Measurements from ENCODE around the gene LCE1C.

LCE1C gene

DNA sequence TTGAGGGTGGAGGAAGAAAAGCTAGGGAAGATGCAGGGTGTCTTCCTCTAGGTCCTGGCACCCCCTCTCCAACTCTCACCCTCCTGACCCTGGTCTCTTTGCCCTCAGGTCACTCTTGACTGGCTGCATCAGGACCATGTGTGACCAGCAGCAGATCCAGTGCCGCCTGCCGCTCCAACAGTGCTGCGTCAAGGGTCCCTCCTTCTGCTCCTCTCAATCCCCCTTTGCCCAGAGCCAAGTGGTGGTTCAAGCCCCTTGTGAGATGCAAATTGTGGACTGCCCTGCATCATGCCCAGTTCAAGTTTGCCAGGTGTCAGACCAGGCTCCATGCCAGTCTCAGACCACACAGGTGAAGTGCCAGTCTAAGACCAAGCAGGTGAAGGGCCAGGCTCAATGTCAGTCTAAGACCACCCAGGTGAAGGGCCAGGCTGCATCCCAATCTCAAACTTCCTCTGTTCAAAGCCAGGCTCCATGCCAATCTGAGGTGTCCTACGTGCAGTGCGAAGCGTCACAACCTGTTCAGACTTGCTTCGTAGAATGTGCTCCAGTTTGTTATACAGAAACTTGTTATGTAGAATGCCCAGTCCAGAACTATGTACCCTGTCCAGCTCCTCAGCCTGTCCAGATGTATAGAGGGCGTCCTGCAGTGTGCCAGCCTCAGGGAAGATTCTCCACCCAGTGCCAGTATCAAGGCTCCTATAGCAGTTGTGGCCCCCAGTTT lies 46.8 kb downstream of the LCE1C start:
- DNase-seq = no peak

DNA sequence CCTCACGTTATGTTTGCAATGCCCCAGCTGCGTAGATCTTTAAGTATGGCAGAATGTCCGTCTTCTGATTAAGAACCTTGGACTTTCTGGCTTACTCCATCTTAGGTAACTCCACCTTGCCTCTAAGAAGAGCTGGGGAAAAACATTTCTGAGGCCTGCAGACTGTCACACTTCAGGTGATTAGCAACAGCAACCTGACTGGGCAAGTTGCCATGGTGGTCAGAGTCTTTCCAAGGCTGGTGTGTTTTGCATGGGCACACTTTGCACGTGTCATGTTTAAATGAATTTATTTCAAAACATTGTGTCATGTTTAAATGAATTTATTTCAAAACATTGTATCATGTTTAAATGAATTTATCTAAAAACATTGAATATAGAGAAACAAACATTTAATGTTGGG lies 47.8 kb downstream of the LCE1C start:
- DNase-seq = no peak

DNA sequence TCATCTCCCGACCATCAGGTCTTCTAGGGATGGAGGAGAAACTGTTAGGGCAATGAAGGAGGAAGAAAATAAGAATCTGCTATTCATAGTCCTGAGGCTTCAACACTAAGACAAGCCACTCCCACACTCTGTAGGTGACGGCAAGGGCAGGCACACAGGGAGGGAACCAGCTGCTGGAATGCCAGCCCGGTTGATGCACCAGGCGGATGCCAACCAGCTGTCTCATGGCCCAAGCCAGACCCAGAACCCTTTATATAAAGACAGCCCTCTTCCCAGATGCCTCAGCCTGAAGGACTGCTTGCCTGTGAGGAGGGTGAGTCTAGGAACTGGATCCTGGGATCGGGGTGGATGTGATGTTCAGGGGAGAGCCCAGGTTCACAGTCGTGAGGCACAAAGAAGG lies 48.7 kb downstream of the LCE1C start, which contains the start of gene KPRP:
Gene KPRP, plus strand, starts transcription at position 279 of the 400 bp plus-strand sequence. CDS start 1,564 bp downstream, outside the sequence.
- DNase-seq = no peak

DNA sequence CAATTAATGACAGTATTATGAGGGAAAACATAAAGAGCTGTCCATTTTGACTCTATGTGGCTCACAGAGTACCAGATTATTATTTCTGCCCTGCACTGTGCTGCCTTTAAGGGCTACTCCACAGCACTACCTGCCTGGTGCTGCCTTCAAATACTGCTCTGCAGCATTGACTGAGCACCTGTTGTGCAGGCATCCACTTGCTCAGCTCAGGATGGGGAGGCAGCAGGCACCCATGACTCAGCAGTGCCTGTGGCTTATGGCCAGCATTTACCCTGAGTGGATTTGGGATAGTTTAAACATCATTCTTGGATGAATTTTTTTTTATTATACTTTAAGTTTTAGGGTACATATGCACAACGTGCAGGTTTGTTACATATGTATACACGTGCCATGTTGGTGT lies 49.6 kb downstream of the LCE1C start:
- no peak for DNase-seq
